Loucy (cell line): Measurements from ENCODE around the gene TMEM33.

ENCODE experiments used
- H2AFZ ChIP-seq: fragments of 200-600 bp; sonication (generic); 2 replicates; pipeline ENCODE4 v1.6.0; 2016; ENCODE audit warnings: antibody characterized with exemption, mild to moderate bottlenecking, low read length, moderate library complexity
- H3F3A ChIP-seq: fragments of 200-600 bp; 2 replicates; pipeline ENCODE4 v1.6.0; 2016; ENCODE audit warnings: antibody characterized with exemption, low read depth, mild to moderate bottlenecking
- H3K27me3 ChIP-seq: fragments of 200-600 bp; sonication (generic); 2 replicates; pipeline ENCODE4 v1.6.1; 2014; ENCODE audit warnings: low read length, mild to moderate bottlenecking; ENCODE audit not compliant: insufficient read depth, poor library complexity, severe bottlenecking
- H3K36me3 ChIP-seq: fragments of 200-600 bp; sonication (generic); 2 replicates; pipeline ENCODE4 v1.6.1; 2016; ENCODE audit warnings: low read length; ENCODE audit not compliant: insufficient read depth
- H3K4me1 ChIP-seq: fragments of 200-600 bp; sonication (generic); 2 replicates; pipeline ENCODE4 v1.5.1; 2014; ENCODE audit warnings: low read length, mild to moderate bottlenecking; ENCODE audit not compliant: insufficient read depth, poor library complexity, severe bottlenecking
- H3K4me2 ChIP-seq: fragments of 200-600 bp; sonication (generic); 2 replicates; pipeline ENCODE4 v1.6.0; 2014; ENCODE audit warnings: antibody characterized with exemption, low read length, low read depth, mild to moderate bottlenecking; ENCODE audit not compliant: poor library complexity, severe bottlenecking
- H3K4me3 ChIP-seq: fragments of 200-600 bp; sonication (generic); 2 replicates; pipeline ENCODE4 v1.5.1; 2014; ENCODE audit warnings: low read length, mild to moderate bottlenecking, mixed read lengths; ENCODE audit not compliant: poor library complexity, severe bottlenecking
- H3K79me2 ChIP-seq: fragments of 200-600 bp; sonication (generic); 2 replicates; pipeline ENCODE4 v1.6.1; 2014; ENCODE audit warnings: low read length; ENCODE audit not compliant: insufficient read depth
- H3K9ac ChIP-seq: fragments of 200-600 bp; sonication (generic); 2 replicates; pipeline ENCODE4 v1.6.0; 2014; ENCODE audit warnings: mild to moderate bottlenecking, low read depth, low read length, moderate library complexity; ENCODE audit not compliant: poor library complexity, severe bottlenecking
- H3K9me2 ChIP-seq: fragments of 200-600 bp; sonication (generic); replicated peaks from 2 replicates; pipeline ENCODE4 v1.6.1; 2016; ENCODE audit warnings: low read depth, low read length, mixed read lengths
- H3K9me3 ChIP-seq: fragments of 200-600 bp; sonication (generic); 2 replicates; pipeline ENCODE4 v1.6.1; 2014; ENCODE audit warnings: mild to moderate bottlenecking, antibody characterized with exemption, low read length, low read depth; ENCODE audit not compliant: insufficient read depth
- H4K20me1 ChIP-seq: fragments of 200-600 bp; sonication (generic); 2 replicates; pipeline ENCODE4 v1.6.0; 2014; ENCODE audit warnings: antibody characterized with exemption, low read length, mild to moderate bottlenecking; ENCODE audit not compliant: insufficient read depth, poor library complexity, severe bottlenecking
- EZH2phosphoT487 ChIP-seq: fragments of 200-600 bp; IDR thresholded peaks from 2 replicates; pipeline ENCODE4 v1.6.1; 2018; ENCODE audit warnings: antibody characterized with exemption, mild to moderate bottlenecking, moderate library complexity, borderline replicate concordance
- TF ChIP-seq, protein P1 (sequence below): fragments of 200-600 bp; sonication (generic); conservative IDR thresholded peaks from 2 replicates; pipeline ENCODE4 v1.5.1; 2014; ENCODE audit warnings: mild to moderate bottlenecking, antibody characterized with exemption, low read length

The TMEM33 gene

DNA sequence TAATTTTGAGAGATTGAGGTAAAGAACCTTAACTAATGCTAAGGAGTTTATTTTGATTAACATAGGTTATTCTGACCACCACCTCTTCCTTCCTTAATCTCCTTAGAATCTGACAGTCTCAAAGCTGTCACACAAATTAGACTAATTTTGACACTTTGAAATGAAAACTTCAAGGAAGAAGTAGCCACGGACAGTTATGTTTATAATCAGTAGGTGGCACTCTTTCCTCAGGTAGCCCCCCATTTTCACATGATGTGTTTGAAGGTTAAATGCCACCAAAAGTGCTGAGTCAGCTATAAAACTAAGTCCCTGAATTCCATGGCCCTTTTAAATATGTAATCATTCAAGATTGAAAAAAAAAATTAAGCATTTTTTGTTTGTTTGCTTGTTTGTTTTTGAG, 22.4 kb downstream of the TMEM33 start:
- Histone ChIP-seq H3K79me2 (no peaks in the 10 kb centered on the region), H3K4me1 (no peaks in the 10 kb centered on the region), H3F3A (no peaks in the 10 kb centered on the region; the same call in 1 of the 2 replicates), H2AFZ (no peak overlapping the region), H3K4me3 (no peak overlapping the region), H3K36me3 (peaks cover 28% of the 10 kb centered on the region; the same call in 1 of the 2 replicates), H4K20me1 (no peaks in the 10 kb centered on the region), H3K9me2 (no peaks in the 10 kb centered on the region), H3K27me3 (no peaks in the 10 kb centered on the region), H3K9me3 (no peaks in the 10 kb centered on the region), H3K9ac (no peak overlapping the region), H3K4me2 (no peak overlapping the region)
- TF ChIP-seq, protein P1, sequence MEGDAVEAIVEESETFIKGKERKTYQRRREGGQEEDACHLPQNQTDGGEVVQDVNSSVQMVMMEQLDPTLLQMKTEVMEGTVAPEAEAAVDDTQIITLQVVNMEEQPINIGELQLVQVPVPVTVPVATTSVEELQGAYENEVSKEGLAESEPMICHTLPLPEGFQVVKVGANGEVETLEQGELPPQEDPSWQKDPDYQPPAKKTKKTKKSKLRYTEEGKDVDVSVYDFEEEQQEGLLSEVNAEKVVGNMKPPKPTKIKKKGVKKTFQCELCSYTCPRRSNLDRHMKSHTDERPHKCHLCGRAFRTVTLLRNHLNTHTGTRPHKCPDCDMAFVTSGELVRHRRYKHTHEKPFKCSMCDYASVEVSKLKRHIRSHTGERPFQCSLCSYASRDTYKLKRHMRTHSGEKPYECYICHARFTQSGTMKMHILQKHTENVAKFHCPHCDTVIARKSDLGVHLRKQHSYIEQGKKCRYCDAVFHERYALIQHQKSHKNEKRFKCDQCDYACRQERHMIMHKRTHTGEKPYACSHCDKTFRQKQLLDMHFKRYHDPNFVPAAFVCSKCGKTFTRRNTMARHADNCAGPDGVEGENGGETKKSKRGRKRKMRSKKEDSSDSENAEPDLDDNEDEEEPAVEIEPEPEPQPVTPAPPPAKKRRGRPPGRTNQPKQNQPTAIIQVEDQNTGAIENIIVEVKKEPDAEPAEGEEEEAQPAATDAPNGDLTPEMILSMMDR: peak; percentile 73
- TF ChIP-seq EZH2phosphoT487: no peak

DNA sequence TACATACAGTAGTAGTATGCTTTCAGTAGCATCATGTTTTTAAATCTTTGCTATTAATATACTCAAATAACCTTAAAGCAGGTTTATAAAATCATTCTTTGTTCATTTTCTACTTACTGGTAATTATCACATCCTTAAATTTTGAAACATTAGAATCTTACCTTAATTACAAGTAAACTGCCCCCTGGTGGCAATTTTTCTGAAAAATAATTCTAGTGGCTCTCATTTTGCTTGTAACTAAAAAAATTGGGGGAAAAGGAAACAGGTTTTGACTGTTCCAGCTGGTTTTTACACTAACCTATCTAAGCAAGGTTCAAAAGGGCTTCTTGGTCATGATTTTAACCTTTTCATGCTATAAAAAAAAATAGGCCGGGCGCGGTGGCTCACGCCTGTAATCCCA, 27.9 kb downstream of the TMEM33 start:
- Histone ChIP-seq H4K20me1 (no peaks in the 10 kb centered on the region), H3K4me2 (no peak overlapping the region), H3K4me3 (no peak overlapping the region), H3K36me3 (no peaks in the 10 kb centered on the region), H3K9me2 (no peaks in the 10 kb centered on the region), H3K9me3 (no peaks in the 10 kb centered on the region), H3K4me1 (no peaks in the 10 kb centered on the region), H3K27me3 (no peaks in the 10 kb centered on the region), H3F3A (no peaks in the 10 kb centered on the region; the same call in 1 of the 2 replicates), H3K79me2 (no peaks in the 10 kb centered on the region), H2AFZ (no peak overlapping the region), H3K9ac (no peak overlapping the region)
- TF ChIP-seq EZH2phosphoT487: no peak
- TF ChIP-seq, protein P1: peak; percentile 67

DNA sequence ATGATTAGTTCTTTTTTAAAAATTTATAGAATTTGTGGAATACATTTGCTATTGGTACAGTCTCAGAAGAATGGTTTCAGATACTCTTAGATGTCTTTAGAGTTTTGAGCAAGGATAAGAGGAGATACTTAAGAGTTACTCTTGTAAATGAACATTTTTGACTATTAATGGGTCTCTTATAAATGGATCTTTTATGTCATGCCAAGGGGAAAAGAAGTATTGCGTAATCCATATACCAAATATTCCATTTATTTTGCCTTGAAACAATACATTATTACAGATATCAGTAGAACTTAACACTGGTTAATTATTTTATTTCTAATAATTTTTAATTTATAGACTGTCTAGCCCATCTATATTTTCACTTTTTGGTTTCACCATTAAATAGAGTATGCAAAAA, 29.2 kb downstream of the TMEM33 start:
- Histone ChIP-seq H3K36me3 (no peaks in the 10 kb centered on the region), H3K9me3 (no peaks in the 10 kb centered on the region), H3K4me3 (no peak overlapping the region), H3F3A (no peaks in the 10 kb centered on the region; the same call in 1 of the 2 replicates), H3K9ac (no peak overlapping the region), H3K4me1 (no peaks in the 10 kb centered on the region), H3K4me2 (no peak overlapping the region), H3K9me2 (no peaks in the 10 kb centered on the region), H3K27me3 (no peaks in the 10 kb centered on the region), H3K79me2 (no peaks in the 10 kb centered on the region), H2AFZ (no peak overlapping the region), H4K20me1 (no peaks in the 10 kb centered on the region)
- no peak for TF ChIP-seq EZH2phosphoT487
- TF ChIP-seq, protein P1: no peak
